GM12878 (cell line): ENCODE data around the gene LSM14A. TPM values are rescaled to one million over a fixed set of nuclear protein-coding genes. Genes with fewer than 3 reads are reported as not detected.

Source experiments
- BCL11A ChIP-seq: IDR thresholded peaks from 2 replicates; pipeline ENCODE4 v1.6.1; 2011; ENCODE audit warnings: low read depth, low read length
- CHD2 ChIP-seq: IDR thresholded peaks from 2 replicates; pipeline ENCODE4 v1.6.1; 2011; ENCODE audit warnings: low read depth, low read length, improper control_type of control experiment, borderline replicate concordance
- CREB1 ChIP-seq: IDR thresholded peaks from 2 replicates; pipeline ENCODE4 v1.6.1; 2012; ENCODE audit warnings: low read depth, mild to moderate bottlenecking, inconsistent platforms
- HDAC6 ChIP-seq: fragments of 200-600 bp; sonication (generic); IDR thresholded peaks from one replicate; pipeline ENCODE4 v1.8.0; 2017; ENCODE audit warnings: antibody characterized with exemption; ENCODE audit not compliant: unreplicated experiment
- HDGF ChIP-seq: fragments of 450-650 bp; IDR thresholded peaks from 2 replicates; pipeline ENCODE4 v1.6.1; 2016; ENCODE audit warnings: antibody characterized with exemption
- MXI1 ChIP-seq: fragments of 150-350 bp; IDR thresholded peaks from 2 replicates; pipeline ENCODE4 v1.6.1; 2011; ENCODE audit warnings: low read depth, mild to moderate bottlenecking, inconsistent platforms, low read length, improper control_type of control experiment
- NFYB ChIP-seq: IDR thresholded peaks from 2 replicates; pipeline ENCODE4 v1.6.1; 2011; ENCODE audit warnings: low read depth, mild to moderate bottlenecking, low read length, improper control_type of control experiment, moderate library complexity; ENCODE audit not compliant: insufficient read depth
- NR2F1 ChIP-seq: fragments of 450-650 bp; conservative IDR thresholded peaks from 2 replicates; pipeline ENCODE4 v1.6.1; 2017; ENCODE audit warnings: mild to moderate bottlenecking
- PAX5 ChIP-seq: IDR thresholded peaks from 2 replicates; pipeline ENCODE4 v1.6.1; 2011; ENCODE audit warnings: low read depth, low read length, borderline replicate concordance
- PML ChIP-seq: IDR thresholded peaks from 2 replicates; pipeline ENCODE4 v1.6.1; 2012; ENCODE audit warnings: low read length, inconsistent platforms
- POLR2A ChIP-seq: IDR thresholded peaks from 2 replicates; pipeline ENCODE4 v1.6.1; 2011; ENCODE audit warnings: low read depth, mild to moderate bottlenecking, low read length
- POLR2AphosphoS2 ChIP-seq: IDR thresholded peaks from 2 replicates; pipeline ENCODE4 v1.6.1; 2011; ENCODE audit warnings: low read depth, mild to moderate bottlenecking, low read length, improper control_type of control experiment, moderate library complexity
- RBBP5 ChIP-seq: fragments of 200-600 bp; sonication (generic); conservative IDR thresholded peaks from 2 replicates; pipeline ENCODE4 v1.6.1; 2016
- SP1 ChIP-seq: IDR thresholded peaks from one replicate; pipeline ENCODE4 v1.6.1; 2011; ENCODE audit warnings: low read depth, low read length
- SRF ChIP-seq, 2 experiments: IDR thresholded peaks; 2 replicates each; pipeline ENCODE4 v1.6.1; 2011; ENCODE audit warnings: low read depth in 2 of 2, low read length in 2 of 2, mild to moderate bottlenecking in 1 of 2, moderate library complexity in 1 of 2
- TCF3 ChIP-seq: IDR thresholded peaks from 2 replicates; pipeline ENCODE4 v1.6.1; 2012; ENCODE audit warnings: low read depth, mild to moderate bottlenecking, low read length, borderline replicate concordance; ENCODE audit not compliant: insufficient read depth
- polyA plus RNA-seq, 11 experiments: library from polyadenylated mRNA; depleted of rRNA in 4 of 11; unstranded in 6 of 11; stranded (reverse) in 5 of 11; fragments of >200 nt; fragmentation: Nextera tagmentation in 4 of 11; fragmentation: Illumina TruSeq in 1 of 11; extraction: Ambion mirVana in 4 of 11; extraction: Trizol in 1 of 11; gene quantifications; 1 replicate in 1 of 11; 2 replicates in 10 of 11; pipeline versions ENCODE4 v1.2.1 to v1.2.3, GENCODE V29; 2011 to 2016; ENCODE audit warnings: inconsistent platforms in 2 of 11, missing spikeins in 2 of 11, low read depth in 1 of 11
- total RNA-seq, 4 experiments: library from RNA; depleted of rRNA in 3 of 4; stranded (reverse); fragments of >200 nt in 3 of 4; fragmentation: Illumina TruSeq in 1 of 4; extraction: Trizol in 1 of 4; gene quantifications; 2 replicates each; pipeline versions ENCODE4 v1.2.1 to v1.2.3, GENCODE V29; 2013 to 2021
- TF ChIP-seq, protein P1 (sequence below): IDR thresholded peaks from 2 replicates; pipeline ENCODE4 v1.6.1; 2012; ENCODE audit warnings: low read depth, low read length, improper control_type of control experiment
- TF ChIP-seq, protein P2 (sequence below): fragments of 450-650 bp; IDR thresholded peaks from 2 replicates; pipeline ENCODE4 v1.6.1; 2017; ENCODE audit warnings: mild to moderate bottlenecking, moderate library complexity
- TF ChIP-seq, protein P3 (sequence below): IDR thresholded peaks from 2 replicates; pipeline ENCODE4 v1.6.1; 2012; ENCODE audit warnings: low read length, inconsistent platforms

Gene LSM14A
- total and polyA plus RNA-seq, 10 of the 15 experiments (the other 5 are each of a cell fraction or from before 2014, with no cell fraction given), result 21.9 to 193 (median 89.4) TPM

DNA sequence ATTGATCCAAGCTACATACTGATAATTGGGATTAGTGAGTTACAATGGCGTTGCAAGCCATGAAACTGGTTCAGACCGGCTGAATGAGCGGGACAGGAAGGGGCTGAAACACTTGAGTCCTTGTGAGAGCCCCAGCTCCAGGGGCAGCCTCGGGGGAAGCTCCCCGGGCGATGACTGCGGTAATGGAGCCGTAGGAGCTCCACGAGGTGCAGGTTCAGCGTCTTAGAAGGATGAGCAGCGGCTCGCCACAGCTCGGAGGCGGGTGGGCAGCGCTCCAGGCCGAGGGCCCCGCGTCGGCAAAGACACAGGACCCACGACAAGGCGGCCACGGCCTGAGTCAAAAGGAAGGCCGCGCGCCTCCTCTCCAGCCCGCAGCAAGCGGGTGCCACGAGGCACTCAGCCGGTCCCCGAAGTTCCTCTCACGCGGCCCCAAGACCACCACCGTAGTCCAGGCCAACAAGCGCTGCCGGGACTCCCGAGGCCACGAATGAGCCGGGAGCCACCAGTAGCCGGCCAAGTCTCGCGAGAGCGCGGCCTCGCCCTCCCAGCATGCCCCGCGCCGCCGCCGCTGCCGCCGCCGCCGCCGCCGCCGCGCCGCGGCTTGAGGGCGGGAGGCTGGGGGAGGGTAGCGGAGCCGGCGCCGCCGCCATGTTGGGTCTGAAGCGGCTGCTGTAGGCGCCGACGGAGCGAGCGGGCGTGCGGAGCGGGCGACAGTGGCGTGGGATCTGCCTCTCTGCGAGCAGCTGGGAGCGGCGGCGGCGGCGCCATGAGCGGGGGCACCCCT lies at the start of gene LSM14A (continued):
- TF ChIP-seq POLR2AphosphoS2, result peak; percentile 88; the same call in 1 of the 2 replicates
- peak; percentile 39 for TF ChIP-seq SP1
- 0 out of 2 replicates have a peak, but pooled peaks have one; percentile 51 for TF ChIP-seq TCF3
- no peak for TF ChIP-seq HDAC6
- 0 out of 2 replicates have a peak, but pooled peaks have one; percentile 21 for TF ChIP-seq HDGF
- TF ChIP-seq, protein P1, sequence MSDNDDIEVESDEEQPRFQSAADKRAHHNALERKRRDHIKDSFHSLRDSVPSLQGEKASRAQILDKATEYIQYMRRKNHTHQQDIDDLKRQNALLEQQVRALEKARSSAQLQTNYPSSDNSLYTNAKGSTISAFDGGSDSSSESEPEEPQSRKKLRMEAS, result peak; percentile 42
- peak; percentile 54; the same call in 1 of the 2 replicates for TF ChIP-seq CREB1
- TF ChIP-seq MXI1, result peak; percentile 63
- TF ChIP-seq, protein P2, sequence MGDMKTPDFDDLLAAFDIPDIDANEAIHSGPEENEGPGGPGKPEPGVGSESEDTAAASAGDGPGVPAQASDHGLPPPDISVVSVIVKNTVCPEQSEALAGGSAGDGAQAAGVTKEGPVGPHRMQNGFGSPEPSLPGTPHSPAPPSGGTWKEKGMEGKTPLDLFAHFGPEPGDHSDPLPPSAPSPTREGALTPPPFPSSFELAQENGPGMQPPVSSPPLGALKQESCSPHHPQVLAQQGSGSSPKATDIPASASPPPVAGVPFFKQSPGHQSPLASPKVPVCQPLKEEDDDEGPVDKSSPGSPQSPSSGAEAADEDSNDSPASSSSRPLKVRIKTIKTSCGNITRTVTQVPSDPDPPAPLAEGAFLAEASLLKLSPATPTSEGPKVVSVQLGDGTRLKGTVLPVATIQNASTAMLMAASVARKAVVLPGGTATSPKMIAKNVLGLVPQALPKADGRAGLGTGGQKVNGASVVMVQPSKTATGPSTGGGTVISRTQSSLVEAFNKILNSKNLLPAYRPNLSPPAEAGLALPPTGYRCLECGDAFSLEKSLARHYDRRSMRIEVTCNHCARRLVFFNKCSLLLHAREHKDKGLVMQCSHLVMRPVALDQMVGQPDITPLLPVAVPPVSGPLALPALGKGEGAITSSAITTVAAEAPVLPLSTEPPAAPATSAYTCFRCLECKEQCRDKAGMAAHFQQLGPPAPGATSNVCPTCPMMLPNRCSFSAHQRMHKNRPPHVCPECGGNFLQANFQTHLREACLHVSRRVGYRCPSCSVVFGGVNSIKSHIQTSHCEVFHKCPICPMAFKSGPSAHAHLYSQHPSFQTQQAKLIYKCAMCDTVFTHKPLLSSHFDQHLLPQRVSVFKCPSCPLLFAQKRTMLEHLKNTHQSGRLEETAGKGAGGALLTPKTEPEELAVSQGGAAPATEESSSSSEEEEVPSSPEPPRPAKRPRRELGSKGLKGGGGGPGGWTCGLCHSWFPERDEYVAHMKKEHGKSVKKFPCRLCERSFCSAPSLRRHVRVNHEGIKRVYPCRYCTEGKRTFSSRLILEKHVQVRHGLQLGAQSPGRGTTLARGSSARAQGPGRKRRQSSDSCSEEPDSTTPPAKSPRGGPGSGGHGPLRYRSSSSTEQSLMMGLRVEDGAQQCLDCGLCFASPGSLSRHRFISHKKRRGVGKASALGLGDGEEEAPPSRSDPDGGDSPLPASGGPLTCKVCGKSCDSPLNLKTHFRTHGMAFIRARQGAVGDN, result peak; percentile 93
- peak; percentile 32; the same call in 1 of the 2 replicates for TF ChIP-seq RBBP5
- TF ChIP-seq POLR2A, result peak; percentile 96
- 0 out of 2 replicates have a peak, but pooled peaks have one; percentile 3 for TF ChIP-seq BCL11A
- TF ChIP-seq, protein P3, sequence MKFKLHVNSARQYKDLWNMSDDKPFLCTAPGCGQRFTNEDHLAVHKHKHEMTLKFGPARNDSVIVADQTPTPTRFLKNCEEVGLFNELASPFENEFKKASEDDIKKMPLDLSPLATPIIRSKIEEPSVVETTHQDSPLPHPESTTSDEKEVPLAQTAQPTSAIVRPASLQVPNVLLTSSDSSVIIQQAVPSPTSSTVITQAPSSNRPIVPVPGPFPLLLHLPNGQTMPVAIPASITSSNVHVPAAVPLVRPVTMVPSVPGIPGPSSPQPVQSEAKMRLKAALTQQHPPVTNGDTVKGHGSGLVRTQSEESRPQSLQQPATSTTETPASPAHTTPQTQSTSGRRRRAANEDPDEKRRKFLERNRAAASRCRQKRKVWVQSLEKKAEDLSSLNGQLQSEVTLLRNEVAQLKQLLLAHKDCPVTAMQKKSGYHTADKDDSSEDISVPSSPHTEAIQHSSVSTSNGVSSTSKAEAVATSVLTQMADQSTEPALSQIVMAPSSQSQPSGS, result no peak
- TF ChIP-seq CHD2, result peak; percentile 98
- no peak for TF ChIP-seq PAX5
- peak; percentile 64 for TF ChIP-seq NR2F1
- peak; percentile 59; the same call in 1 of the 2 replicates for TF ChIP-seq NFYB
- peak; percentile 86 for TF ChIP-seq PML
- TF ChIP-seq SRF (IDR thresholded peaks at IDR 0.05; ENCODE audit: low read depth in 2 of 2, low read length in 2 of 2), result 0 out of 4 replicates have a peak, but pooled peaks of 1 of the 2 experiments have one; percentile 20
